Ishikawa (cell line): ENCODE data around the gene CXCL14.

ENCODE experiments used
- CEBPB ChIP-seq: IDR thresholded peaks from 2 replicates; pipeline ENCODE4 v1.6.1; 2012
- CREB1 ChIP-seq: IDR thresholded peaks from 2 replicates; pipeline ENCODE4 v1.6.1; 2012; ENCODE audit warnings: low read depth
- EGR1 ChIP-seq: IDR thresholded peaks from 2 replicates; pipeline ENCODE4 v1.6.1; 2012
- EP300 ChIP-seq: IDR thresholded peaks from 2 replicates; pipeline ENCODE4 v1.6.1; 2012; ENCODE audit warnings: borderline replicate concordance
- FOXM1 ChIP-seq: IDR thresholded peaks from 2 replicates; pipeline ENCODE4 v1.6.1; 2012; ENCODE audit warnings: low read depth, borderline replicate concordance
- NFIC ChIP-seq: IDR thresholded peaks from 2 replicates; pipeline ENCODE4 v1.6.1; 2012
- RAD21 ChIP-seq: IDR thresholded peaks from 2 replicates; pipeline ENCODE4 v1.6.1; 2012; ENCODE audit warnings: low read depth
- TAF1 ChIP-seq: IDR thresholded peaks from 2 replicates; pipeline ENCODE4 v1.6.1; 2012; ENCODE audit warnings: low read depth, mild to moderate bottlenecking
- TCF12 ChIP-seq: IDR thresholded peaks from 2 replicates; pipeline ENCODE4 v1.6.1; 2012; ENCODE audit warnings: low read depth
- TEAD4 ChIP-seq: IDR thresholded peaks from 2 replicates; pipeline ENCODE4 v1.6.1; 2012
- YY1 ChIP-seq: IDR thresholded peaks from 2 replicates; pipeline ENCODE4 v1.6.1; 2012; ENCODE audit warnings: low read depth
- ZBTB7A ChIP-seq: IDR thresholded peaks from 2 replicates; pipeline ENCODE4 v1.6.1; 2012; ENCODE audit warnings: low read depth
- TF ChIP-seq, protein P1 (sequence below): IDR thresholded peaks from 2 replicates; pipeline ENCODE4 v1.6.1; 2012
- TF ChIP-seq, protein P2 (sequence below): IDR thresholded peaks from 2 replicates; pipeline ENCODE4 v1.6.1; 2012
- TF ChIP-seq, protein P3 (sequence below): IDR thresholded peaks from 2 replicates; pipeline ENCODE4 v1.6.1; 2012; ENCODE audit warnings: low read depth, mild to moderate bottlenecking

The CXCL14 gene

DNA sequence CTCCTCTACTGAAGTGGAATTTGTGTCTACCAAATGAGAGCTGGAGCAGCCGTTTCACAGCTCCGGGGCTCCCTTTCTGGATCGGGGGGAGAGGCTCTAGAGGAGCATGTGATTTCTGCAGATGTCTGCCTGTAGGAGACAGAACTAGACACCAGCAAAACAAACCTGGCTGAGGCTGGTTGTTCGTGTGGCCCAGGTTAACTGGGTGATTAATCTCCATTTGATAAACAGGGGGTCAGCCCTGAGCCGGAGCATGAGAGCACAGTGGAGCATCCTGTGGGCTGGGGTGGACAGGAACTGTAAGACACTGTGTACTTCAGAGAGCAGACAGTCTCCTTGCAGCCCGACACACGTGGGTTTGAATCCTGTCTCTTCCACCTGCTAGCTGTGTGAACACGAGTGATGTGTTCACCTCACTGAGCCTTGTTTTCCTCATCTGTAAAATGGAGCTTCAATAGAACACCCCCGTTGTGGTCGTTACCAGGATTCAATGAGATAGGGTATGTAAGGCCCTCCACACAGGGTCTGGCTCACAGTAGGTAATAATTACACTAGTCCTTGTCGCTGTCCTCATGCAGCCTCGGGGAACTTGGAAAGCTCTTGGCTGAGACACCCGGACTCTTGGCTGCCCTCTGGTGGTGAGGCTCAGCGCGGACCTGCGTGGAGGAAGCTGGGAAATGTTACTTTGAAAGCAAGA is 12.9 kb downstream of the CXCL14 start:
- TF ChIP-seq RAD21 (peak; percentile 50), EP300 (no peak), TCF12 (no peak)

DNA sequence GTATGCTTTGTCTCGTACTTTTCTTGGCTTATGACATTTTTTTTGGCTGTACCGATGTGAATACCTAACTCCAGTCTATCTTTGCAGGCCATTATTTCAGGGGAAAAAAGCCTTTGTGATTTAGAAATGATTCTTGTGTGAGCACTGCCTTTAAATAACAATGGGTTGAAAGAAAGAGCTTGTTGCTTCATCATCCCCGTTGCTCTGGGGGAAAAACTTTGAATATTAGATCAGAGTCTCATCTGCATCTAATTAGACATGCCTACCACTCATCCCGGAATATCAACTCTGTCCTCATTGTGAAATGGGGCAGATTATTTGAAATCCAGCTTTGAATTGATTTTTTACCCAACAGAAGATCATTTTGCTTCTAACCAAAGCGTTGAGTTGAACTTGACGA is 13.5 kb downstream of the CXCL14 start:
- TF ChIP-seq TAF1 (no peak), TEAD4 (no peak), EP300 (no peak)
- TF ChIP-seq, protein P1, sequence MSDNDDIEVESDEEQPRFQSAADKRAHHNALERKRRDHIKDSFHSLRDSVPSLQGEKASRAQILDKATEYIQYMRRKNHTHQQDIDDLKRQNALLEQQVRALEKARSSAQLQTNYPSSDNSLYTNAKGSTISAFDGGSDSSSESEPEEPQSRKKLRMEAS: no peak

DNA sequence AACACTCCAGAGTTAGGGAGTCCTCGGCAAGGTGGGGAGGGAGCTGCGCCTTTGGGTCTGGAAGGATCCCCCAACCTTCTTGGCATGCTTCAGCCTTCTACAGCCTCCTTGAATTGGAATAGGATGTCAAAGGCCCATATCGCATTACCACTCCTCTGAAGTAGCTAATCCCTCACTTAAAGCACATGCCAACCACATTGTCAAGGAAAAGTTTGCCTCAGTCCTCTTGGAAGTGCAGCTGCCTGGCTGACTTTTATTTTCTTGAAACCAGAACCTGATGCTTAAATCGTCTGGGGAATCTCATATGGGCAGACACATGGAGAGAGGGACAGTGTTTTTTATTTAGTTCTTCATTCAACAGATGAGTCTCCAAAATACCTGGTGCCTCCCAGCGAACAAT is 14.5 kb downstream of the CXCL14 start:
- TF ChIP-seq YY1: no peak
- TF ChIP-seq TAF1: no peak
- TF ChIP-seq EP300: no peak
- no peak for TF ChIP-seq FOXM1

DNA sequence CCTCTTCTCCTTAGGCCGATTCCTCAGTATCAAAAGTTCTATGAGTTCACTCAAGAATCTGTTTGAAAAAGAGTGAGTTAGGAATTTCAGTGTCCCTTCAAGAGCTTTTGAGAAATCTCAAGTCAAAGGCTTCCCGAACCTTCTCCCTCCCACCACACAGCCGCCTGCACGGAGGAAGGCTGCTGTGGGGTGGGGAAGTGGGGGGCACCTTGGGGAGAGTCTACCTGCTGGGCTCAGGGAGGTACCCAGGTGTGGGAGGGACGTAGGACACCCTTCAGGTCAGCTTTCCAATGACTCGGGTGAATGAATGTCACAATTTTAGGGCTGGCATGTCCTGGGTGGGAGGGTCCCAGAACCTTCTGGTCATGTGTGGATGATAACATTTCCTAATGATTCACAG is 17.5 kb downstream of the CXCL14 start:
- TF ChIP-seq EGR1 (no peak), FOXM1 (no peak), YY1 (no peak), CEBPB (no peak), TEAD4 (no peak), TCF12 (no peak), CREB1 (no peak), EP300 (no peak), TAF1 (no peak), RAD21 (no peak)
- TF ChIP-seq, protein P2, sequence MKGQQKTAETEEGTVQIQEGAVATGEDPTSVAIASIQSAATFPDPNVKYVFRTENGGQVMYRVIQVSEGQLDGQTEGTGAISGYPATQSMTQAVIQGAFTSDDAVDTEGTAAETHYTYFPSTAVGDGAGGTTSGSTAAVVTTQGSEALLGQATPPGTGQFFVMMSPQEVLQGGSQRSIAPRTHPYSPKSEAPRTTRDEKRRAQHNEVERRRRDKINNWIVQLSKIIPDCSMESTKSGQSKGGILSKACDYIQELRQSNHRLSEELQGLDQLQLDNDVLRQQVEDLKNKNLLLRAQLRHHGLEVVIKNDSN: no peak
- TF ChIP-seq, protein P3, sequence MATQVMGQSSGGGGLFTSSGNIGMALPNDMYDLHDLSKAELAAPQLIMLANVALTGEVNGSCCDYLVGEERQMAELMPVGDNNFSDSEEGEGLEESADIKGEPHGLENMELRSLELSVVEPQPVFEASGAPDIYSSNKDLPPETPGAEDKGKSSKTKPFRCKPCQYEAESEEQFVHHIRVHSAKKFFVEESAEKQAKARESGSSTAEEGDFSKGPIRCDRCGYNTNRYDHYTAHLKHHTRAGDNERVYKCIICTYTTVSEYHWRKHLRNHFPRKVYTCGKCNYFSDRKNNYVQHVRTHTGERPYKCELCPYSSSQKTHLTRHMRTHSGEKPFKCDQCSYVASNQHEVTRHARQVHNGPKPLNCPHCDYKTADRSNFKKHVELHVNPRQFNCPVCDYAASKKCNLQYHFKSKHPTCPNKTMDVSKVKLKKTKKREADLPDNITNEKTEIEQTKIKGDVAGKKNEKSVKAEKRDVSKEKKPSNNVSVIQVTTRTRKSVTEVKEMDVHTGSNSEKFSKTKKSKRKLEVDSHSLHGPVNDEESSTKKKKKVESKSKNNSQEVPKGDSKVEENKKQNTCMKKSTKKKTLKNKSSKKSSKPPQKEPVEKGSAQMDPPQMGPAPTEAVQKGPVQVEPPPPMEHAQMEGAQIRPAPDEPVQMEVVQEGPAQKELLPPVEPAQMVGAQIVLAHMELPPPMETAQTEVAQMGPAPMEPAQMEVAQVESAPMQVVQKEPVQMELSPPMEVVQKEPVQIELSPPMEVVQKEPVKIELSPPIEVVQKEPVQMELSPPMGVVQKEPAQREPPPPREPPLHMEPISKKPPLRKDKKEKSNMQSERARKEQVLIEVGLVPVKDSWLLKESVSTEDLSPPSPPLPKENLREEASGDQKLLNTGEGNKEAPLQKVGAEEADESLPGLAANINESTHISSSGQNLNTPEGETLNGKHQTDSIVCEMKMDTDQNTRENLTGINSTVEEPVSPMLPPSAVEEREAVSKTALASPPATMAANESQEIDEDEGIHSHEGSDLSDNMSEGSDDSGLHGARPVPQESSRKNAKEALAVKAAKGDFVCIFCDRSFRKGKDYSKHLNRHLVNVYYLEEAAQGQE: no peak

DNA sequence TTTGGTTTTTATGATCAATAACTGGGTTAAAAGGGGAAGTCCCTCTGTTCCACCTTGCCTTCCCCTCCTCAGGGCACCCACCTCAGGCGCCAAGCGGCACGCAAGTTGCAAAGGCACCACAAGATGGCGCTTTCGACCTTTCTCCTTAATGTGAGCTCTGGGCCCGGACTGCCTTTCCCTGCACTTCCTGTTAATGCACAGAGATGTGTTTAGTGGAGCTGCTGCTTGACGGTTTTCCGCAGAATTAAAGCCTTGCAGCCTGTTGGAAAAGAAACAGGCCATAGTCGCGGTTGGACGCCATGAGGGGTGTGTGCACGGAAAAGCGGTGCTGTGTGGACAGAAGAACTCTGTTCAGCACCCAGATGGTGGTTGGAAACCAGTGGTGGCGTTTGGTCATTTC is 17.9 kb downstream of the CXCL14 start:
- TF ChIP-seq, protein P3: no peak
- TF ChIP-seq EP300: no peak
- TF ChIP-seq ZBTB7A: no peak
- TF ChIP-seq, protein P1: no peak
- TF ChIP-seq YY1: no peak
- TF ChIP-seq CEBPB: no peak
- no peak for TF ChIP-seq CREB1
- TF ChIP-seq RAD21: peak; percentile 84
- no peak for TF ChIP-seq TAF1

DNA sequence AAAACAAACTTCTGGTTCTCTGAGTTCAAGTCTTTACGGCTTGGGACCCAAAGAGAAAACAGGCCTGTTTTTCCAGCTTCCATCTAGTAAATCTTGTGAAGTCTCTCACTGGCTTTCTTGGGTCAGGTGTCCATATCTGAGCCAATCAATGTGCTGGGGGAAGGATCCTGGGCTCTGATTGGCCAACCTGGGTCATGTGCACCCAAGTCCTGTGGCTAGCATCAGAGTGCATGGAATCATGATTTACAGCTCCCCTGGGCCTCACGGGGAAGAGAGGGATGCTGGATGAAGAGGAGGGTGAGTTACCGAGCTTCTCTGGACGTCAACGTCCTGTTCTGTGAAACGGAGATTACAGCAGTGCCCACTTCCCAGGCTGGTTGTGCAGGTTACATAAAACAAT is 19.4 kb downstream of the CXCL14 start:
- TF ChIP-seq, protein P2: peak; percentile 86
- TF ChIP-seq RAD21: no peak

DNA sequence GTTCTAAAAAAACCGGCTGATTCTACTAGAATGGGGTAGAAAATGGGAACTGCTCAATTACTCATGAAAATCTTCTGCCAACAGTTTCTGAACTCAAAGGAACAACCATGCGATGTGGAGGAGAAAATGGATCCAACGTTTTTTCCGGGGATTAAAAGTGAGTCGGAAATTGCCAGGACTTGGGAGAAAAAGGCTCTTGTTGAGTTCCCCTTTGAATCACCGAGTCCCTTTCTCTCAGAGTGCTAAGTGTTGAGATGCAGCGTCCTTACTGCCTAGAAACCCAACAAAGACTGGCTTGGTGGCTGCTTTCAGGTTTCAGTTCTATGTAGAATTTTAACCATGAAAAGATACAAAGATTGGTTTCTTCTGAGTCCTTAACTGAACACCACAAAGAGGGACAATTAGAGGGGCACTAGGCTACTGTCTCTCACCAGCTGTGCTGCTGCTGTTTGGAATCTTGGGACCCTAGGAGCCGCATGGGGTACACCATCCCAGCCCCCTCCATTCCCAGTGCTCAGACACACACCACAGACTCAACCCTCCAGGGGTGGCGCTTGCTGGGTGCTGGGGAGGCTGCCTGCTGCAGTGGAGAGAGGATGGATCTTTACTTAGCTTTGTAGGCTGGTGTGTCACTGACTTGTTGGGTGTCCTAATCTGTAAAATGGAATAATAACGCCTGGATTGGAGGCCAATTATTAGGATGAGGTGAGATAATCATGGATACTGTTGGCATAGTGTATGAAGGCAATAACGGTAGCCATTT is 21.5 kb downstream of the CXCL14 start:
- no peak for TF ChIP-seq ZBTB7A
- TF ChIP-seq, protein P2: no peak
- TF ChIP-seq TCF12: no peak
- TF ChIP-seq YY1: no peak
- TF ChIP-seq TEAD4: no peak
- TF ChIP-seq CREB1: no peak
- TF ChIP-seq EGR1: no peak
- no peak for TF ChIP-seq FOXM1
- no peak for TF ChIP-seq RAD21
- TF ChIP-seq NFIC: no peak
- TF ChIP-seq EP300: no peak
- TF ChIP-seq, protein P1: no peak
- TF ChIP-seq CEBPB: no peak
- TF ChIP-seq TAF1: no peak
- TF ChIP-seq, protein P3: no peak
